IMR-90 (cell line): ENCODE data around the gene ITM2C. TPM values are rescaled to one million over a fixed set of nuclear protein-coding genes. Genes with fewer than 3 reads are reported as not detected.

ENCODE experiments used
- ATAC-seq: fragments of 200-7000 bp; cut with Tn5 transposase; 2 replicates; pipeline ENCODE4 v1.9.1; 2020; ENCODE audit warnings: low read depth, mild to moderate bottlenecking, moderate library complexity
- BruUV-seq: library from RNA; stranded (reverse); fragments of 400-500 nt; replicated peaks from 2 replicates; lab custom pipeline; 2021; lab: Mats Ljungman, UMichigan
- CTCF ChIA-PET: fragments of 300-600 bp; formaldehyde crosslinking; extraction: SDS; loops from one replicate; lab custom pipeline; 2021; ENCODE audit warnings: antibody characterized with exemption; lab: Yijun Ruan, JAX
- POLR2A ChIA-PET: fragments of 300-600 bp; sonication (Branson Sonifier 250); formaldehyde crosslinking; loops from one replicate; lab custom pipeline; 2022; ENCODE audit warnings: antibody characterized with exemption; ENCODE audit not compliant: unreplicated experiment; lab: Charles Lee
- DNase-seq: peaks from one replicate; pipeline ENCODE4 v3.0.0; 2013
- H2AFZ ChIP-seq: replicated peaks from 2 replicates; pipeline ENCODE3; 2013; ENCODE audit warnings: low read length, mild to moderate bottlenecking; ENCODE audit not compliant: poor library complexity
- H2AK5ac ChIP-seq: 2 replicates; pipeline ENCODE4 v1.6.1; 2013; ENCODE audit warnings: low read depth, low read length, inconsistent platforms
- H2AK9ac ChIP-seq: replicated peaks from 2 replicates; pipeline ENCODE3; 2013; ENCODE audit warnings: mild to moderate bottlenecking, low read depth, low read length, moderate library complexity; ENCODE audit not compliant: poor library complexity
- H2BK120ac ChIP-seq: 2 replicates; pipeline ENCODE4 v1.6.1; 2013; ENCODE audit warnings: low read depth, low read length, inconsistent platforms
- H2BK15ac ChIP-seq: 3 replicates; pipeline ENCODE4 v1.6.1; 2013; ENCODE audit warnings: low read depth, low read length, inconsistent platforms
- H2BK20ac ChIP-seq: 2 replicates; pipeline ENCODE4 v1.6.1; 2013; ENCODE audit warnings: low read depth, mild to moderate bottlenecking, inconsistent platforms, low read length, moderate library complexity
- H2BK5ac ChIP-seq: 2 replicates; pipeline ENCODE4 v1.6.1; 2013; ENCODE audit warnings: mild to moderate bottlenecking, low read depth, low read length, inconsistent platforms; ENCODE audit not compliant: poor library complexity, severe bottlenecking
- H3K14ac ChIP-seq: replicated peaks from 2 replicates; pipeline ENCODE4 v1.6.1; 2013; ENCODE audit warnings: low read depth, low read length, inconsistent platforms
- H3K18ac ChIP-seq: 2 replicates; pipeline ENCODE4 v1.6.1; 2013; ENCODE audit warnings: low read depth, low read length, control low read depth
- H3K23ac ChIP-seq: 2 replicates; pipeline ENCODE4 v1.6.1; 2013; ENCODE audit warnings: low read depth, low read length, inconsistent platforms
- H3K27ac ChIP-seq: 2 replicates; pipeline ENCODE4 v1.5.1; 2013; ENCODE audit warnings: mild to moderate bottlenecking, control low read depth, low read length; ENCODE audit not compliant: insufficient read depth
- H3K27me3 ChIP-seq: 2 replicates; pipeline ENCODE4 v1.6.1; 2013; ENCODE audit warnings: low read length; ENCODE audit not compliant: control insufficient read depth, insufficient read depth
- H3K36me3 ChIP-seq: 2 replicates; pipeline ENCODE4 v1.6.1; 2013; ENCODE audit warnings: low read length, mixed read lengths; ENCODE audit not compliant: control insufficient read depth, insufficient read depth
- H3K4ac ChIP-seq: 2 replicates; pipeline ENCODE4 v1.6.1; 2013; ENCODE audit warnings: low read depth, low read length, inconsistent platforms
- H3K4me1 ChIP-seq: 2 replicates; pipeline ENCODE4 v1.6.1; 2013; ENCODE audit warnings: low read length, mixed read lengths; ENCODE audit not compliant: control insufficient read depth, insufficient read depth
- H3K4me2 ChIP-seq: 2 replicates; pipeline ENCODE4 v1.6.1; 2013; ENCODE audit warnings: low read depth, mild to moderate bottlenecking, control low read depth, low read length, moderate library complexity
- H3K4me3 ChIP-seq: 2 replicates; pipeline ENCODE4 v1.5.1; 2013; ENCODE audit warnings: low read depth, mild to moderate bottlenecking, control low read depth, low read length, moderate library complexity; ENCODE audit not compliant: insufficient read depth
- H3K56ac ChIP-seq: 2 replicates; pipeline ENCODE4 v1.6.1; 2013; ENCODE audit warnings: low read length, inconsistent platforms; ENCODE audit not compliant: insufficient read depth; ENCODE audit errors: extremely low read depth
- H3K79me1 ChIP-seq, 2 experiments: 2 replicates each; pipeline ENCODE4 v1.6.1; 2013; ENCODE audit warnings: low read length in 2 of 2, inconsistent platforms in 1 of 2, low read depth in 1 of 2
- H3K9ac ChIP-seq: 2 replicates; pipeline ENCODE4 v1.6.1; 2013; ENCODE audit warnings: low read depth, low read length, control low read depth
- H3K9me1 ChIP-seq: 2 replicates; pipeline ENCODE4 v1.6.1; 2013; ENCODE audit warnings: low read length, inconsistent platforms; ENCODE audit not compliant: insufficient read depth
- H3K9me3 ChIP-seq: 2 replicates; pipeline ENCODE4 v1.6.1; 2013; ENCODE audit warnings: low read length; ENCODE audit not compliant: control insufficient read depth, insufficient read depth
- H4K20me1 ChIP-seq: 2 replicates; pipeline ENCODE4 v1.6.1; 2013; ENCODE audit warnings: low read length, inconsistent platforms; ENCODE audit not compliant: insufficient read depth
- H4K5ac ChIP-seq: 2 replicates; pipeline ENCODE4 v1.6.1; 2013; ENCODE audit warnings: mild to moderate bottlenecking, low read depth, low read length, control low read depth
- H4K8ac ChIP-seq, 2 experiments: 2 replicates each; pipeline ENCODE4 v1.6.1; 2013; ENCODE audit warnings: low read depth in 2 of 2, low read length in 2 of 2, control low read depth in 1 of 2, inconsistent platforms in 1 of 2
- H4K91ac ChIP-seq: 2 replicates; pipeline ENCODE4 v1.6.1; 2013; ENCODE audit warnings: low read depth, low read length, inconsistent platforms; ENCODE audit not compliant: insufficient read depth
- BHLHE40 ChIP-seq: fragments of 150-350 bp; IDR thresholded peaks from 2 replicates; pipeline ENCODE4 v1.6.1; 2016; ENCODE audit warnings: mild to moderate bottlenecking, low read depth, low read length
- CEBPB ChIP-seq: IDR thresholded peaks from 2 replicates; pipeline ENCODE4 v1.6.1; 2012; ENCODE audit warnings: low read depth, low read length, improper control_type of control experiment
- CHD1 ChIP-seq: IDR thresholded peaks from 2 replicates; pipeline ENCODE4 v1.6.1; 2012; ENCODE audit warnings: low read depth, low read length, improper control_type of control experiment
- CTCF ChIP-seq: conservative IDR thresholded peaks from 2 replicates; pipeline ENCODE4 v1.5.1; 2012; ENCODE audit warnings: mild to moderate bottlenecking, low read depth, low read length, improper control_type of control experiment
- ELK1 ChIP-seq: fragments of 150-350 bp; IDR thresholded peaks from 2 replicates; pipeline ENCODE4 v1.6.1; 2016; ENCODE audit warnings: low read depth, mild to moderate bottlenecking, low read length, moderate library complexity, borderline replicate concordance
- FOS ChIP-seq: fragments of 150-350 bp; IDR thresholded peaks from 2 replicates; pipeline ENCODE4 v1.6.1; 2016; ENCODE audit warnings: low read depth, low read length
- MAFK ChIP-seq: IDR thresholded peaks from 2 replicates; pipeline ENCODE4 v1.6.1; 2012; ENCODE audit warnings: low read depth, low read length, improper control_type of control experiment
- MAZ ChIP-seq: IDR thresholded peaks from 2 replicates; pipeline ENCODE4 v1.6.1; 2012; ENCODE audit warnings: low read depth, mild to moderate bottlenecking, low read length, improper control_type of control experiment, moderate library complexity, borderline replicate concordance
- MXI1 ChIP-seq: IDR thresholded peaks from 2 replicates; pipeline ENCODE4 v1.6.1; 2012; ENCODE audit warnings: low read depth, mild to moderate bottlenecking, low read length, moderate library complexity, borderline replicate concordance
- NFE2L2 ChIP-seq: fragments of 150-350 bp; IDR thresholded peaks from 2 replicates; pipeline ENCODE4 v1.6.1; 2016; ENCODE audit warnings: low read depth, mild to moderate bottlenecking, low read length
- POLR2A ChIP-seq: IDR thresholded peaks from 2 replicates; pipeline ENCODE4 v1.6.1; 2012; ENCODE audit warnings: mild to moderate bottlenecking, low read depth, low read length
- RAD21 ChIP-seq: IDR thresholded peaks from 2 replicates; pipeline ENCODE4 v1.6.1; 2012; ENCODE audit warnings: low read length, improper control_type of control experiment
- RCOR1 ChIP-seq: IDR thresholded peaks from 2 replicates; pipeline ENCODE4 v1.6.1; 2012; ENCODE audit warnings: mild to moderate bottlenecking, low read length, improper control_type of control experiment; ENCODE audit not compliant: insufficient replicate concordance
- RFX5 ChIP-seq: IDR thresholded peaks from 2 replicates; pipeline ENCODE4 v1.8.0; 2012; ENCODE audit warnings: low read depth, mild to moderate bottlenecking, low read length, moderate library complexity
- SMC3 ChIP-seq: fragments of 150-350 bp; IDR thresholded peaks from 2 replicates; pipeline ENCODE4 v1.6.1; 2016; ENCODE audit warnings: low read depth, mild to moderate bottlenecking, antibody characterized with exemption, low read length, moderate library complexity
- USF2 ChIP-seq: fragments of 150-350 bp; IDR thresholded peaks from 2 replicates; pipeline ENCODE4 v1.6.1; 2017; ENCODE audit warnings: mild to moderate bottlenecking, antibody characterized with exemption, low read length, low read depth
- WGBS, 2 experiments: methylation state at CpG; one replicate each; pipeline versions ENCODE4 v1.1.5 to v1.1.7; 2013; ENCODE audit warnings: missing lambda C conversion rate in 2 of 2; ENCODE audit not compliant: insufficient read length in 1 of 2; ENCODE audit errors: extremely low coverage in 2 of 2; 5-methylcytosine and 5-hydroxymethylcytosine counted together
- dilution Hi-C: fragments of 300-500 bp; cut with HindIII; formaldehyde crosslinking; loops from one replicate; pipeline ENCODE4 v1.14.3; 2018; ENCODE audit warnings: low sequenced_read_pairs; ENCODE audit not compliant: unreplicated experiment
- in situ Hi-C: fragments of 300-500 bp; cut with MboI; formaldehyde crosslinking; loops from 3 replicates; pipeline ENCODE4 v1.14.3; 2019; ENCODE audit warnings: low sequenced_read_pairs, inconsistent platforms, mixed read lengths
- intact Hi-C: fragments of 100-400 bp; cut with micrococcal nuclease; formaldehyde crosslinking; loops from 2 replicates; pipeline ENCODE4 v1.10.0; 2022
- polyA plus RNA-seq, 3 experiments: library from polyadenylated mRNA; depleted of rRNA; stranded (reverse); fragments of >200 nt; gene quantifications; 2 replicates each; pipeline ENCODE4 v1.2.3, GENCODE V29; 2012; ENCODE audit warnings: low replicate concordance in 1 of 3
- total RNA-seq: library from RNA; depleted of rRNA; stranded (reverse); fragments of >200 nt; gene quantifications from 2 replicates; pipeline ENCODE4 v1.2.3, GENCODE V29; 2012

Gene ITM2C
- total and polyA plus RNA-seq, 2 of the 4 experiments (the other 2 are of a cell fraction): 46.8 to 274 TPM

- H4K5ac ChIP-seq: no peak overlapping the region
- 87% methylated on average over 6 of the region's 11 CpGs; no CpG with 5 or more reads in 1 of the 2 experiments for WGBS, 2 experiments
- H2BK120ac ChIP-seq: no peak overlapping the region
- H3K9me1 ChIP-seq: peaks cover 2% of the 10 kb centered on the region; the same call in 1 of the 2 replicates
- dilution Hi-C loops (no loop called here), intact Hi-C loops (no loop called here), in situ Hi-C loops (no loop called here)
- peaks cover 12% of the 10 kb centered on the region; the same call in 1 of the 2 replicates for H3K4me1 ChIP-seq
- ChIA-PET CTCF (no interaction called here), POLR2A (no interaction called here)
- no peak overlapping the region for H3K23ac ChIP-seq
- no peaks in the 10 kb centered on the region for H3K27me3 ChIP-seq
- no peak overlapping the region for H2BK5ac ChIP-seq
- H3K18ac ChIP-seq: no peak overlapping the region
- H3K27ac ChIP-seq: no peak overlapping the region
- H3K56ac ChIP-seq: no peak overlapping the region
- H4K91ac ChIP-seq: no peak overlapping the region
- no peak overlapping the region for H2BK15ac ChIP-seq
- TF ChIP-seq RCOR1 (no peak), BHLHE40 (no peak), SMC3 (no peak), ELK1 (no peak), CEBPB (no peak), FOS (no peak), RAD21 (no peak), CHD1 (no peak), CTCF (no peak), NFE2L2 (no peak), MAFK (no peak), MXI1 (no peak), USF2 (no peak), RFX5 (no peak), MAZ (no peak), POLR2A (no peak)
- H4K20me1 ChIP-seq: peaks cover 33% of the 10 kb centered on the region
- H2AK9ac ChIP-seq: no peak overlapping the region
- H3K4ac ChIP-seq: no peak overlapping the region
- H2AK5ac ChIP-seq: no peak overlapping the region
- no TSS peak for BruUV-seq
- H3K9me3 ChIP-seq: no peaks in the 10 kb centered on the region
- H3K36me3 ChIP-seq: peaks cover 4% of the 10 kb centered on the region; the same call in 1 of the 2 replicates
- no peak for ATAC-seq
- H2BK20ac ChIP-seq: no peak overlapping the region
- H3K14ac ChIP-seq: no peak overlapping the region
- H3K79me1 ChIP-seq: peaks cover 3 to 43% of the 10 kb centered on the region in 2 experiments; a peak in 3 of 4 replicates
- no peak overlapping the region for H4K8ac ChIP-seq
- no peak overlapping the region for H3K9ac ChIP-seq
- no peak overlapping the region for H3K4me3 ChIP-seq
- H3K4me2 ChIP-seq: no peak overlapping the region
- H2AFZ ChIP-seq: no peak overlapping the region
- no peak for DNase-seq
Measured at GRCh38 chr2:230869914-230870543, 5.3 kb downstream of the ITM2C start.
